Thoracic aorta (tissue), 2 donors: ENCODE data around the gene CTDSPL. TPM values are rescaled to one million over a fixed set of nuclear protein-coding genes. Genes with fewer than 3 reads are reported as not detected.

Experiments
- ATAC-seq: fragments of 150-250 bp; one replicate; pipeline ENCODE4 v1.8.0; 2017; ENCODE audit warnings: low read depth; ENCODE audit not compliant: insufficient number of reproducible peaks, low FRiP score
- DNase-seq: peaks from one replicate; pipeline ENCODE4 v3.0.0-alpha.2; 2020; ENCODE audit warnings: low spot score
- H3K27ac ChIP-seq, 2 donors: fragments of 200-600 bp; sonication (generic); 1 replicate in 1 of 2; 2 replicates in 1 of 2; pipeline ENCODE4 v1.5.1; 2016; ENCODE audit warnings: mild to moderate bottlenecking in 2 of 2, moderate library complexity in 2 of 2
- H3K27me3 ChIP-seq: fragments of 200-600 bp; sonication (generic); replicated peaks from 2 replicates; pipeline ENCODE4 v1.6.0; 2016; ENCODE audit warnings: mild to moderate bottlenecking; ENCODE audit not compliant: insufficient read depth
- H3K36me3 ChIP-seq: fragments of 200-600 bp; sonication (generic); one replicate; pipeline ENCODE4 v1.5.1; 2016
- H3K4me1 ChIP-seq, 2 donors: fragments of 200-600 bp; sonication (generic); 1 replicate in 1 of 2; 2 replicates in 1 of 2; pipeline versions ENCODE4 v1.5.1 to v1.6.0; 2016; ENCODE audit warnings: low read depth in 2 of 2, mild to moderate bottlenecking in 1 of 2; ENCODE audit not compliant: control insufficient read depth in 1 of 2
- H3K4me3 ChIP-seq: fragments of 200-600 bp; sonication (generic); 2 replicates; pipeline ENCODE4 v1.5.1; 2016; ENCODE audit warnings: mild to moderate bottlenecking
- H3K9me3 ChIP-seq: fragments of 200-600 bp; sonication (generic); 2 replicates; pipeline ENCODE4 v1.5.1; 2016
- CTCF ChIP-seq: fragments of 200-600 bp; sonication (generic); IDR thresholded peaks from one replicate; pipeline ENCODE4 v1.5.1; 2019; ENCODE audit warnings: antibody characterized with exemption
- total RNA-seq, 2 donors: library from RNA; depleted of rRNA; stranded (reverse); fragments of >200 nt; gene quantifications; one replicate each; pipeline versions ENCODE4 v1.1.0 to v1.2.3, GENCODE V29; 2016

Gene CTDSPL
- total RNA-seq, 2 donors from 2014 or later: 55.0 to 59.6 TPM

GRCh38 chr3:37903320-37903719, 41.6 kb downstream of the CTDSPL start:
- DNase-seq: no peak
- peaks cover 38 to 71% of the 10 kb centered on the region in 2 donors for H3K4me1 ChIP-seq
- H3K9me3 ChIP-seq: no peaks in the 10 kb centered on the region
- ATAC-seq: no peak
- H3K27ac ChIP-seq: no peak overlapping the region
- no peaks in the 10 kb centered on the region for H3K36me3 ChIP-seq
- no peak for TF ChIP-seq CTCF
- no peak overlapping the region for H3K4me3 ChIP-seq
- no peaks in the 10 kb centered on the region for H3K27me3 ChIP-seq

GRCh38 chr3:37903734-37904133, 42.1 kb downstream of the CTDSPL start:
- Histone ChIP-seq H3K36me3 (no peaks in the 10 kb centered on the region), H3K27ac (peak overlapping the region; percentile 55 to 74), H3K4me1 (peaks cover 34 to 67% of the 10 kb centered on the region in 2 donors), H3K9me3 (no peaks in the 10 kb centered on the region), H3K4me3 (no peak overlapping the region), H3K27me3 (no peaks in the 10 kb centered on the region)
- no peak for TF ChIP-seq CTCF
- ATAC-seq (no peak), DNase-seq (no peak)

- Histone ChIP-seq H3K4me1 (peaks cover 33 to 62% of the 10 kb centered on the region in 2 donors), H3K36me3 (no peaks in the 10 kb centered on the region), H3K4me3 (no peak overlapping the region), H3K9me3 (no peaks in the 10 kb centered on the region), H3K27me3 (no peaks in the 10 kb centered on the region), H3K27ac (peak overlapping the region; percentile 55 to 74)
- ATAC-seq (no peak), DNase-seq (no peak)
- TF ChIP-seq CTCF: no peak
Measured at GRCh38 chr3:37904601-37905000, 42.9 kb downstream of the CTDSPL start.

GRCh38 chr3:37905346-37905745, 43.7 kb downstream of the CTDSPL start:
- no peaks in the 10 kb centered on the region for H3K36me3 ChIP-seq
- H3K4me3 ChIP-seq: no peak overlapping the region
- no peaks in the 10 kb centered on the region for H3K27me3 ChIP-seq
- H3K4me1 ChIP-seq: peaks cover 33 to 61% of the 10 kb centered on the region in 2 donors
- peak overlapping the region; percentile 55 to 74 for H3K27ac ChIP-seq
- H3K9me3 ChIP-seq: no peaks in the 10 kb centered on the region
- DNase-seq (no peak), ATAC-seq (no peak)
- no peak for TF ChIP-seq CTCF

- Histone ChIP-seq H3K4me3 (no peak overlapping the region), H3K27me3 (no peaks in the 10 kb centered on the region), H3K27ac (peak overlapping the region; percentile 55 to 74), H3K4me1 (peaks cover 33 to 58% of the 10 kb centered on the region in 2 donors), H3K36me3 (no peaks in the 10 kb centered on the region), H3K9me3 (no peaks in the 10 kb centered on the region)
- no peak for DNase-seq
- ATAC-seq: peak; percentile 63
- no peak for TF ChIP-seq CTCF
Measured at GRCh38 chr3:37905987-37906674, 44.5 kb downstream of the CTDSPL start.
